ENCODE data around the gene DRD4. TPM values are rescaled to one million over a fixed set of nuclear protein-coding genes. Genes with fewer than 3 reads are reported as not detected.

The DRD4 gene
- total RNA-seq, 2 experiments from 2014 or later, result 0.70 to 0.82 TPM

- H3K27me3 ChIP-seq (ENCODE audit: control insufficient read depth in 1 of 2, insufficient read depth in 2 of 2, low read length in 2 of 2), result no peaks in the 10 kb centered on the region
- peaks cover 83% of the 10 kb centered on the region for H3K36me3 Mint-ChIP-seq (ENCODE audit: low read depth)
- no peak overlapping the region for H3K27ac ChIP-seq (ENCODE audit: low read depth in 1 of 2, low read length in 2 of 2)
- H3K9me3 Mint-ChIP-seq, result no peaks in the 10 kb centered on the region
- H3K4me1 Mint-ChIP-seq (ENCODE audit: low read depth), result peaks cover 22% of the 10 kb centered on the region
- CTCF ChIA-PET, result no interaction called here
- ATAC-seq (ENCODE audit: poor library complexity) (no peak), DNase-seq (no peak)
- TF ChIP-seq, protein P1, sequence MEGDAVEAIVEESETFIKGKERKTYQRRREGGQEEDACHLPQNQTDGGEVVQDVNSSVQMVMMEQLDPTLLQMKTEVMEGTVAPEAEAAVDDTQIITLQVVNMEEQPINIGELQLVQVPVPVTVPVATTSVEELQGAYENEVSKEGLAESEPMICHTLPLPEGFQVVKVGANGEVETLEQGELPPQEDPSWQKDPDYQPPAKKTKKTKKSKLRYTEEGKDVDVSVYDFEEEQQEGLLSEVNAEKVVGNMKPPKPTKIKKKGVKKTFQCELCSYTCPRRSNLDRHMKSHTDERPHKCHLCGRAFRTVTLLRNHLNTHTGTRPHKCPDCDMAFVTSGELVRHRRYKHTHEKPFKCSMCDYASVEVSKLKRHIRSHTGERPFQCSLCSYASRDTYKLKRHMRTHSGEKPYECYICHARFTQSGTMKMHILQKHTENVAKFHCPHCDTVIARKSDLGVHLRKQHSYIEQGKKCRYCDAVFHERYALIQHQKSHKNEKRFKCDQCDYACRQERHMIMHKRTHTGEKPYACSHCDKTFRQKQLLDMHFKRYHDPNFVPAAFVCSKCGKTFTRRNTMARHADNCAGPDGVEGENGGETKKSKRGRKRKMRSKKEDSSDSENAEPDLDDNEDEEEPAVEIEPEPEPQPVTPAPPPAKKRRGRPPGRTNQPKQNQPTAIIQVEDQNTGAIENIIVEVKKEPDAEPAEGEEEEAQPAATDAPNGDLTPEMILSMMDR (IDR thresholded peaks at IDR 0.05), result no peak
- H3K27me3 Mint-ChIP-seq, result no peaks in the 10 kb centered on the region
- intact Hi-C loops (cut with DNase I, micrococcal nuclease), result loop anchor here in 1 of 2 experiments (2.0 kb wide), 1 partner anchor 21 kb away; no protein-coding TSS in a partner anchor
- POLR2A ChIA-PET, result interaction anchor here (1.3 kb wide), 1 partner anchor 14 kb away, joined by 3 read pairs; the partner anchor contains the start of gene PHRF1
- no peak overlapping the region for H3K4me3 Mint-ChIP-seq
- no peak overlapping the region for H3K4me3 ChIP-seq (ENCODE audit: low read length)
- peak overlapping the region; percentile 96 for H3K27ac Mint-ChIP-seq
- no peaks in the 10 kb centered on the region for H3K9me3 ChIP-seq (ENCODE audit: control insufficient read depth in 1 of 2, insufficient read depth in 1 of 2, low read length in 2 of 2)
- peaks cover 20% of the 10 kb centered on the region for H3K4me1 ChIP-seq (ENCODE audit: insufficient read depth, low read length)
- H3K36me3 ChIP-seq (ENCODE audit: insufficient read depth, low read length), result peaks cover 66% of the 10 kb centered on the region
Observed at GRCh38 chr11:589798-590197, 47.3 kb upstream of the DRD4 start.

- no peak for ATAC-seq (ENCODE audit: poor library complexity)
- H3K36me3 Mint-ChIP-seq (ENCODE audit: low read depth), result peaks cover 94% of the 10 kb centered on the region
- CTCF ChIA-PET, result interaction anchor here (1.0 kb wide), 1 partner anchor 36 kb away, joined by 3 read pairs; no protein-coding TSS in a partner anchor
Observed at GRCh38 chr11:590997-591396, 46.1 kb upstream of the DRD4 start.

DNA sequence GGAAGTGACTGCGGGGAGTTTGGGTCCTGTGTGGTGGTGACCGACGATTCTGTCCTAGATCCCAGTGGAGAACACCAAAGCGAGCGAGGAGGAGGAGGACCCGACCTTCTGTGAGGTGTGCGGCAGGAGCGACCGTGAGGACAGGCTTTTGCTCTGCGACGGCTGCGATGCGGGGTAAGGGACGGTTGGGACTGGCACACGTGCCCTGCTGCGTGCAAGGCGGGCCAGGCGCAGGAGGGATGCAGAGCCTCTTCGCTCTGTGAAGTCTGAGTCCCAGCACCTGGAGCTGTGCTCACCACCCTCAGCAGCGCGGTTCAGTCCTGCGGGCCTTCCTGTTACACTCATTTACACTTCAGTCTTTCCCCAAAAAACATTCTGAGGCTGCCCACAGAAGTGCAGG is 44.6 kb upstream of the DRD4 start:
- no peaks in the 10 kb centered on the region for H3K27me3 Mint-ChIP-seq
- H3K27ac Mint-ChIP-seq, result no peak overlapping the region
- H3K9me3 Mint-ChIP-seq, result no peaks in the 10 kb centered on the region
- Histone ChIP-seq H3K4me1 (ENCODE audit: insufficient read depth, low read length) (peaks cover 17% of the 10 kb centered on the region), H3K27ac (ENCODE audit: low read depth in 1 of 2, low read length in 2 of 2) (no peak overlapping the region), H3K36me3 (ENCODE audit: insufficient read depth, low read length) (peaks cover 75% of the 10 kb centered on the region), H3K4me3 (ENCODE audit: low read length) (no peak overlapping the region), H3K9me3 (ENCODE audit: control insufficient read depth in 1 of 2, insufficient read depth in 1 of 2, low read length in 2 of 2) (no peaks in the 10 kb centered on the region), H3K27me3 (ENCODE audit: control insufficient read depth in 1 of 2, insufficient read depth in 2 of 2, low read length in 2 of 2) (no peaks in the 10 kb centered on the region)
- DNase-seq, result no peak
- POLR2A ChIA-PET, result no interaction called here
- no peak overlapping the region for H3K4me3 Mint-ChIP-seq
- peaks cover 93% of the 10 kb centered on the region for H3K36me3 Mint-ChIP-seq (ENCODE audit: low read depth)
- H3K4me1 Mint-ChIP-seq (ENCODE audit: low read depth), result peaks cover 14% of the 10 kb centered on the region
- CTCF ChIA-PET, result no interaction called here
- intact Hi-C loops (cut with DNase I, micrococcal nuclease), result no loop called here
- ATAC-seq (ENCODE audit: poor library complexity), result no peak
- TF ChIP-seq, protein P1 (IDR thresholded peaks at IDR 0.05), result no peak

More at GRCh38 chr11:590997-591396, 46.1 kb upstream of the DRD4 start:
- no peak overlapping the region for H3K27ac ChIP-seq (ENCODE audit: low read depth in 1 of 2, low read length in 2 of 2)
- DNase-seq, result no peak
- H3K4me1 ChIP-seq (ENCODE audit: insufficient read depth, low read length), result peaks cover 21% of the 10 kb centered on the region
- Mint-ChIP-seq H3K4me3 (no peak overlapping the region), H3K27ac (peak overlapping the region; percentile 68), H3K9me3 (no peaks in the 10 kb centered on the region), H3K27me3 (no peaks in the 10 kb centered on the region), H3K4me1 (ENCODE audit: low read depth) (peaks cover 21% of the 10 kb centered on the region)
- TF ChIP-seq, protein P1 (IDR thresholded peaks at IDR 0.05), result no peak
- no peaks in the 10 kb centered on the region for H3K27me3 ChIP-seq (ENCODE audit: control insufficient read depth in 1 of 2, insufficient read depth in 2 of 2, low read length in 2 of 2)
- H3K4me3 ChIP-seq (ENCODE audit: low read length), result no peak overlapping the region
- POLR2A ChIA-PET, result interaction anchor here (0.6 to 1.3 kb wide), 3 partner anchors 9 to 218 kb away, joined by 3 to 5 read pairs (median 3); partner anchors contain the start of gene PHRF1
- no peaks in the 10 kb centered on the region for H3K9me3 ChIP-seq (ENCODE audit: control insufficient read depth in 1 of 2, insufficient read depth in 1 of 2, low read length in 2 of 2)
- intact Hi-C loops (cut with DNase I, micrococcal nuclease), result no loop called here
- peaks cover 72% of the 10 kb centered on the region for H3K36me3 ChIP-seq (ENCODE audit: insufficient read depth, low read length)

All from CD4-positive, alpha-beta T cell (primary cell).